Retinal pigment epithelial cell (primary cell): ENCODE results near the gene FXYD7.
"Not testable (repeated sequence)": the region's sequence is repeated elsewhere in the genome, so short reads cannot be mapped to it uniquely, and the experiment has no call there.

ENCODE experiments used
- DNase-seq: peaks from one replicate; pipeline ENCODE4 v3.0.0-alpha.2; 2010; ENCODE audit warnings: low read depth
- H3K4me3 ChIP-seq: 2 replicates; pipeline ENCODE4 v1.5.1; 2011; ENCODE audit warnings: mild to moderate bottlenecking, low read length, control low read depth, moderate library complexity
- CTCF ChIP-seq: conservative IDR thresholded peaks from 2 replicates; pipeline ENCODE4 v1.5.1; 2011; ENCODE audit warnings: low read depth, low read length, control low read depth, inconsistent platforms

Gene FXYD7

GRCh38 chr19:35128398-35129057, 14.5 kb upstream of the FXYD7 start:
- TF ChIP-seq CTCF = no peak
- no peak for DNase-seq

DNA sequence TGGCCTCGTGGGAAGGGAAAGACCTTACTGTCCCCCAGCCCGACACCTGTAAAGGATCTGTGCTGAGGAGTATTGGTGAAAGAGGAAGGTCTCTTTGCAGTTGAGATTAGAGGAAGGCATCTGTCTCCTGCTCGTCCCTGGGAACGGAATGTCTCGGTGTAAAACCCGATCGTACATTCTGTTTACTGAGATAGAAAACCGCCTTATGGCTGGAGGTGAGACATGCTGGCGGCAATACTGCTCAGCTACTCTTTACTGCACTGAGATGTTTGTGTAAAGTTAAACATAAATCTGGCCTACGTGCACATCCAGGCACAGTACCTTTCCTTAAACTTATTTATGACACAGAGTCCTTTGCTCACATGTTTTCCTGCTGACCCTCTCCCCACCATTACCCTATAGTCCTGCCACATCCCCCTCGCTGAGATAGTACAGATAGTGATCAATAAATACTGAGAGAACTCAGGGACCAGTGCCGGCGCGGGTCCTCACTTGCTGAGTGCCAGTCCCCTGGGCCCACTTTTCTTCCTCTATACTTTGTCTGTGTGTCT, 13.3 kb upstream of the FXYD7 start:
- not testable (repeated sequence) for DNase-seq, H3K4me3 ChIP-seq

More at GRCh38 chr19:35128398-35129057, 14.5 kb upstream of the FXYD7 start:
- no peak overlapping the region for H3K4me3 ChIP-seq

DNA sequence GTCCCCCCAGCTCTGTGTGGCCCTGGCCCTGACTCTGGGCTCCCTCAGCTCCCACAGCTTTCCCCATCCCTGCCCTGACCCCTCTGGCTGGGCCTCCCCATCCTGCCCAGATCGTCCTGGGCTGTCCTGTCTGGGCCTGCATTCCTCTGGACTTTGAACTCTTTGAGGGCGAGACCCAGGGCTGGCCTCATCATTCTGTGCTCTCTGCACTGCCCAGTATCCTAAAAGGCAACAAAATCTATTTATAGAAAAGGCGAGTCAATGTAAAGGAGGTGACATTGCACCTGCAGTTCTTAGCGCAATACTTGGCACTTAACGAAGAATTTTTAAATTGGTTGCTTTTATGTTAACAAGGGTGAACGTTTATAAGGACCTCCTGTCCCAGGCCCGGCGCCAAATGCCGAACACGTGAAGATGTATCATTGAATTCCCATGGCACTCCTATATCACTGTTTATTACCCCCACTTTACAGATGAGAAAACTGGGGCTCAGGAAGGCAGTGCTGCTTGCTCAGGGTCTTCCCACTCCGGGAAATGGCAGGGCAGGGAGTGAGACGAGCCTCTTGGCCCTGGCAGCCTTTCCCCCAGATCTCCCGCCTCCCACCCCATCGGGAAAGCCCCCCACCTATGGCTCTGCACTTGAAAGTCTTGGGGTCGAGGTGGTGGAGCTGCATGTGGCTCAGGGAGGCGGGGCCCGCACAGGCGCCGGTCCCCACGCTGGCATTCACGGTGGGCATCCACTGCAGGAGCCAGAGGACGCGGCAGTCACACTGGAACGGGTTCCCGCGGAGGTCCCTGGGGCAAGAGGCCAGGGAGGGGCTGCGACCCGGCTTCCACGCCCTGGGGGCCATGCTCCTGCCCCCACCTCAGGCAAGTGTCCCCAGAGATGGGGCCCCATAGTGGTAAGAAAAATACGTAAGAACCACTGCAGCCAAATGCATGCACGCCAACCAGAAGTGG, 12.0 kb upstream of the FXYD7 start:
- no peak for TF ChIP-seq CTCF
- DNase-seq = no peak

GRCh38 chr19:35132254-35132653, 10.8 kb upstream of the FXYD7 start:
- no peak for DNase-seq
- H3K4me3 ChIP-seq = no peak overlapping the region
- TF ChIP-seq CTCF = no peak

More for the DNA sequence above, 12.0 kb upstream of the FXYD7 start:
- H3K4me3 ChIP-seq = no peak overlapping the region

- no peak for DNase-seq
- H3K4me3 ChIP-seq = no peak overlapping the region
- TF ChIP-seq CTCF = no peak
Measured at GRCh38 chr19:35133826-35134225, 9.2 kb upstream of the FXYD7 start.

GRCh38 chr19:35134601-35135242, 8.3 kb upstream of the FXYD7 start, which contains the start of gene LGI4:
TSS of gene LGI4 (minus strand) at chr19:35135059. CDS start at chr19:35134680, 379 bp downstream.
- H3K4me3 ChIP-seq = no peak within 1 kb of the TSS
- no peak for TF ChIP-seq CTCF

DNA sequence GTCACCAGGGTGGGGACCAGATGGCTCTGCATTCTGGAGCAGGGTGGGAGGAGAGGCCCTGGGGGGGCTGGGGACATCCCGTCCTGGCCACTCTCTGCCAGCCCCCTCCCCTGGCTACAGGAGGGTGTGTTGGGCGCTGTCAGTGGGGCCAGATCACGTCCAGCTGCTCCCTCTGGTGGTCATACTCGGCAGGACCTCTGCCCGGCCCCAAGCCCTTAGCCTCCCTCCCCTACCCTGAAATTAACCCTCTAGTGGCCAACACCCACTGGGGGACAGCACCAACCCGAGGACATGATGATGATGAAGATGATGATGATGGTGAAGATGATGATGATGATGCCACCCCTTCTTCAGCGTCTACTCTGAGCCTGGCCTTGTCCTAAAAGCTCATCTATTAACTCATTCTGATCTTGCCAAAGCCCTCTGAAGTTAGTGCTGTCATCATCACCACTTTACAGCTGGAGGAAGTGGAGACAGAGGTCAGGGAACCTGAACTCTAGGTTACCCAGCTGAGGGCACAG, 7.6 kb upstream of the FXYD7 start:
- peak; percentile 86 for TF ChIP-seq CTCF
- no peak for DNase-seq
- no peak overlapping the region for H3K4me3 ChIP-seq

More at GRCh38 chr19:35134601-35135242, 8.3 kb upstream of the FXYD7 start, which contains the start of gene LGI4:
- DNase-seq = no peak
